Endothelial cell of umbilical vein (primary cell): ENCODE measurements around the gene NRXN3. TPM values are rescaled to one million over a fixed set of nuclear protein-coding genes. Genes with fewer than 3 reads are reported as not detected.

Source experiments
- BruUV-seq: library from RNA; stranded (reverse); fragments of 400-500 nt; replicated peaks from 2 replicates; lab custom pipeline; 2021; lab: Mats Ljungman, UMichigan
- CTCF ChIA-PET: fragments of 300-600, 350-600 bp; sonication (Branson Sonifier 250); formaldehyde crosslinking; loops from one replicate; lab custom pipeline; 2021; ENCODE audit warnings: antibody characterized with exemption, inconsistent platforms; lab: Charles Lee
- POLR2A ChIA-PET: fragments of 300-600, 350-600 bp; sonication (Branson Sonifier 250); formaldehyde crosslinking; loops from one replicate; lab custom pipeline; 2021; ENCODE audit warnings: antibody characterized with exemption, inconsistent platforms; lab: Charles Lee
- DNase-seq: peaks from one replicate; pipeline ENCODE4 v3.0.0-alpha.2; 2011; ENCODE audit warnings: low read depth, low spot score
- FAIRE-seq: peaks from 2 replicates; lab custom pipeline; 2011; peaks lifted over from hg19 to GRCh38; lab: Jason Lieb, UNC
- H2AFZ ChIP-seq: 2 replicates; pipeline ENCODE4 v1.6.0; 2012; ENCODE audit warnings: low read depth, low read length, control low read depth, inconsistent platforms
- H3K27ac ChIP-seq: 2 replicates; pipeline ENCODE4 v1.5.1; 2011; ENCODE audit warnings: low read depth, mild to moderate bottlenecking, control low read depth, low read length, moderate library complexity; ENCODE audit not compliant: insufficient read depth
- H3K27me3 ChIP-seq, 2 experiments: 2 replicates each; pipeline versions ENCODE4 v1.6.0 to v1.6.1; 2011; ENCODE audit warnings: low read length in 2 of 2, mixed read lengths in 1 of 2; ENCODE audit not compliant: control insufficient read depth in 2 of 2, insufficient read depth in 2 of 2
- H3K36me3 ChIP-seq, 2 experiments: 2 replicates in 1 of 2; 3 replicates in 1 of 2; pipeline ENCODE4 v1.5.1; 2011; ENCODE audit warnings: low read length in 2 of 2, mild to moderate bottlenecking in 1 of 2, moderate library complexity in 1 of 2; ENCODE audit not compliant: control insufficient read depth in 2 of 2, insufficient read depth in 2 of 2; ENCODE audit errors: extremely low read depth in 1 of 2
- H3K4me1 ChIP-seq: 3 replicates; pipeline ENCODE4 v1.5.1; 2011; ENCODE audit warnings: mild to moderate bottlenecking, low read length; ENCODE audit not compliant: control insufficient read depth, insufficient read depth; ENCODE audit errors: extremely low read depth
- H3K4me2 ChIP-seq: 2 replicates; pipeline ENCODE4 v1.6.1; 2011; ENCODE audit warnings: low read length, control low read depth, mixed read lengths; ENCODE audit not compliant: insufficient read depth
- H3K4me3 ChIP-seq, 3 experiments: fragments of 200-600 bp in 1 of 3; sonication (generic), shearing (Covaris generic) in 1 of 3; replicated peaks in 1 of 3; 2 replicates each; pipeline ENCODE4 v1.5.1; 2011 to 2016; ENCODE audit warnings: control low read depth in 3 of 3, low read length in 3 of 3, mild to moderate bottlenecking in 2 of 3, inconsistent platforms in 1 of 3, low read depth in 1 of 3, moderate library complexity in 1 of 3; ENCODE audit not compliant: insufficient read depth in 1 of 3
- H3K79me2 ChIP-seq: 2 replicates; pipeline ENCODE4 v1.6.0; 2012; ENCODE audit warnings: low read length, inconsistent platforms; ENCODE audit not compliant: control insufficient read depth, insufficient read depth
- H3K9ac ChIP-seq: replicated peaks from 2 replicates; pipeline ENCODE3; 2011; ENCODE audit warnings: low read length, control low read depth; ENCODE audit not compliant: insufficient read depth; ENCODE audit errors: extremely low read depth
- H3K9me1 ChIP-seq: replicated peaks from 3 replicates; pipeline ENCODE4 v1.6.0; 2011; ENCODE audit warnings: mild to moderate bottlenecking, low read length; ENCODE audit not compliant: control insufficient read depth, insufficient read depth; ENCODE audit errors: extremely low read depth
- H3K9me3 ChIP-seq: replicated peaks from 2 replicates; pipeline ENCODE4 v1.5.1; 2012; ENCODE audit warnings: low read length, inconsistent platforms; ENCODE audit not compliant: control insufficient read depth, insufficient read depth
- H4K20me1 ChIP-seq: replicated peaks from 2 replicates; pipeline ENCODE3; 2011; ENCODE audit warnings: mild to moderate bottlenecking, low read length; ENCODE audit not compliant: control insufficient read depth, insufficient read depth; ENCODE audit errors: extremely low read depth
- EZH2 ChIP-seq: IDR thresholded peaks from 2 replicates; pipeline ENCODE4 v1.6.1; 2012; ENCODE audit warnings: borderline replicate concordance, low read depth, mild to moderate bottlenecking, moderate library complexity, low read length, inconsistent platforms; ENCODE audit not compliant: severe bottlenecking
- FOS ChIP-seq: IDR thresholded peaks from 2 replicates; pipeline ENCODE4 v1.6.1; 2011; ENCODE audit warnings: mild to moderate bottlenecking, low read length, moderate library complexity, borderline replicate concordance; ENCODE audit not compliant: insufficient read depth
- GATA2 ChIP-seq: IDR thresholded peaks from 2 replicates; pipeline ENCODE4 v1.7.0; 2011; ENCODE audit warnings: low read depth, mild to moderate bottlenecking, moderate library complexity, mixed read lengths, low read length; ENCODE audit not compliant: insufficient read length, insufficient read depth
- JUN ChIP-seq: IDR thresholded peaks from 2 replicates; pipeline ENCODE4 v1.6.1; 2011; ENCODE audit warnings: borderline replicate concordance, low read depth; ENCODE audit not compliant: insufficient read length, insufficient read depth
- MAX ChIP-seq: IDR thresholded peaks from 2 replicates; pipeline ENCODE4 v1.6.1; 2011; ENCODE audit not compliant: insufficient read depth, insufficient read length
- MYC ChIP-seq: IDR thresholded peaks from one replicate; pipeline ENCODE4 v1.6.1; 2011; ENCODE audit warnings: mild to moderate bottlenecking, low read depth, low read length
- POLR2A ChIP-seq: IDR thresholded peaks from 2 replicates; pipeline ENCODE4 v1.6.1; 2012; ENCODE audit warnings: low read depth, mild to moderate bottlenecking, control low read depth, low read length
- POLR2AphosphoS5 ChIP-seq: IDR thresholded peaks from 2 replicates; pipeline ENCODE4 v1.6.1; 2012; ENCODE audit warnings: low read depth, mild to moderate bottlenecking, control low read depth, low read length, moderate library complexity; ENCODE audit not compliant: insufficient read depth
- dilution Hi-C: fragments of 300-500 bp; cut with MboI; formaldehyde crosslinking; loops from one replicate; pipeline ENCODE4 v1.15.0; 2019; ENCODE audit warnings: low sequenced_read_pairs; ENCODE audit not compliant: extremely low pct_ligation_motif_present
- intact Hi-C: fragments of 100-400 bp; cut with micrococcal nuclease; formaldehyde crosslinking; loops from one replicate; pipeline ENCODE4 v1.10.0; 2022
- polyA plus RNA-seq, 4 experiments: library from polyadenylated mRNA; depleted of rRNA in 3 of 4; stranded (reverse) in 3 of 4; unstranded in 1 of 4; fragments of >200 nt; gene quantifications; 2 replicates each; pipeline versions ENCODE4 v1.2.1 to v1.2.3, GENCODE V29; 2011 to 2012; ENCODE audit warnings: missing spikeins in 1 of 4
- total RNA-seq: library from RNA; stranded (reverse); gene quantifications from 2 replicates; pipeline ENCODE4 v1.2.3, GENCODE V29; 2021
- TF ChIP-seq, protein P1 (sequence below), 2 donors: IDR thresholded peaks; 1 replicate in 1 of 2; 2 replicates in 1 of 2; pipeline ENCODE4 v1.5.1; 2011; ENCODE audit warnings: low read length in 2 of 2, mild to moderate bottlenecking in 2 of 2, moderate library complexity in 2 of 2, control low read depth in 1 of 2, inconsistent platforms in 1 of 2, low read depth in 1 of 2; ENCODE audit not compliant: insufficient read depth in 1 of 2; ENCODE audit errors: extremely low read depth in 1 of 2

NRXN3 gene
- total and polyA plus RNA-seq, 2 donors (not counting 3 experiments of a cell fraction or from before 2014, with no cell fraction given): 0.72 to 4.2 TPM

DNA sequence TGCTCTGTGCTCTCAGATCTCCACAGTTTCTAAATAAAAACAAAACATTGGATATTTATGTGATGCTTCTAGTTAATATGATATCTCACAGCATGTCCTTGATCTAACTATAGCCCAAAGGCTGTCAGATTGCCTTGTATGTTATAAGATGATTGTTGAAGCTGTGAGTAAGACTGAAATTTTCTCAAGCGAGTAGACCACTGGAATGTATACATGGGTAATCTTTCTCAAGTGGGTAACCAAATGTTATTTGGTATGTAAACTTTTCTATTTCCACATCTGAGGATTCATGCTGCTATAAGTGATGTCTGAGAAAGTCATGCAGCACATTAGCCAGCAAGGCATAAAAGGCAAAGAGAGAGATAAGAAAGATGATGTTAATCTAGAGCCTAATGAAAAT, 886.7 kb downstream of the NRXN3 start:
- no TSS peak for BruUV-seq
- intact Hi-C loops (no loop called here), dilution Hi-C loops (no loop called here)
- Histone ChIP-seq H4K20me1 (no peaks in the 10 kb centered on the region), H3K9me1 (no peaks in the 10 kb centered on the region), H3K9me3 (no peaks in the 10 kb centered on the region), H3K27me3 (peaks cover 0 to 2% of the 10 kb centered on the region in 2 experiments), H3K9ac (no peak overlapping the region), H3K4me3 (no peak overlapping the region), H3K79me2 (no peaks in the 10 kb centered on the region), H3K36me3 (no peaks in the 10 kb centered on the region), H3K4me2 (no peak overlapping the region), H3K27ac (no peak overlapping the region), H2AFZ (no peak overlapping the region), H3K4me1 (no peaks in the 10 kb centered on the region)
- ChIA-PET POLR2A (no interaction called here), CTCF (interaction anchor here (1.3 kb wide), 1 partner anchor 123 kb away, joined by 6 read pairs; no protein-coding TSS in a partner anchor)
- FAIRE-seq (no peak), DNase-seq (no peak)
- no peak for TF ChIP-seq POLR2AphosphoS5
- TF ChIP-seq MYC: no peak
- no peak for TF ChIP-seq MAX
- no peak for TF ChIP-seq FOS
- TF ChIP-seq GATA2: no peak
- TF ChIP-seq EZH2: no peak
- no peak for TF ChIP-seq JUN
- TF ChIP-seq POLR2A: no peak
- TF ChIP-seq, protein P1, sequence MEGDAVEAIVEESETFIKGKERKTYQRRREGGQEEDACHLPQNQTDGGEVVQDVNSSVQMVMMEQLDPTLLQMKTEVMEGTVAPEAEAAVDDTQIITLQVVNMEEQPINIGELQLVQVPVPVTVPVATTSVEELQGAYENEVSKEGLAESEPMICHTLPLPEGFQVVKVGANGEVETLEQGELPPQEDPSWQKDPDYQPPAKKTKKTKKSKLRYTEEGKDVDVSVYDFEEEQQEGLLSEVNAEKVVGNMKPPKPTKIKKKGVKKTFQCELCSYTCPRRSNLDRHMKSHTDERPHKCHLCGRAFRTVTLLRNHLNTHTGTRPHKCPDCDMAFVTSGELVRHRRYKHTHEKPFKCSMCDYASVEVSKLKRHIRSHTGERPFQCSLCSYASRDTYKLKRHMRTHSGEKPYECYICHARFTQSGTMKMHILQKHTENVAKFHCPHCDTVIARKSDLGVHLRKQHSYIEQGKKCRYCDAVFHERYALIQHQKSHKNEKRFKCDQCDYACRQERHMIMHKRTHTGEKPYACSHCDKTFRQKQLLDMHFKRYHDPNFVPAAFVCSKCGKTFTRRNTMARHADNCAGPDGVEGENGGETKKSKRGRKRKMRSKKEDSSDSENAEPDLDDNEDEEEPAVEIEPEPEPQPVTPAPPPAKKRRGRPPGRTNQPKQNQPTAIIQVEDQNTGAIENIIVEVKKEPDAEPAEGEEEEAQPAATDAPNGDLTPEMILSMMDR (IDR thresholded peaks at IDR 0.05; ENCODE audit: extremely low read depth in 1 of 2, insufficient read depth in 1 of 2, low read depth in 1 of 2, low read length in 2 of 2): no peak
